K562 (cell line): ENCODE data around the gene KLHDC7B. TPM values are rescaled to one million over a fixed set of nuclear protein-coding genes. Genes with fewer than 3 reads are reported as not detected.

Source experiments
- BRD4 ChIP-seq: fragments of 200-600 bp; sonication (generic); IDR thresholded peaks from 2 replicates; pipeline ENCODE4 v1.6.1; 2017; ENCODE audit warnings: inconsistent platforms
- CCNT2 ChIP-seq: IDR thresholded peaks from 2 replicates; pipeline ENCODE4 v1.6.1; 2011; ENCODE audit warnings: borderline replicate concordance, low read depth, mild to moderate bottlenecking, moderate library complexity, mixed read lengths, low read length; ENCODE audit not compliant: insufficient read length; ENCODE audit errors: extremely low read depth
- EHMT2 ChIP-seq: fragments of 450-650 bp; IDR thresholded peaks from 2 replicates; pipeline ENCODE4 v1.6.1; 2018; ENCODE audit warnings: antibody characterized with exemption
- ERF ChIP-seq: fragments of 450-650 bp; formaldehyde crosslinking; IDR thresholded peaks from 2 replicates; pipeline ENCODE4 v1.4.0; 2020; ENCODE audit warnings: mild to moderate bottlenecking, mixed read lengths
- HDAC1 ChIP-seq, 2 experiments: fragments of 450-650 bp; IDR thresholded peaks; 2 replicates each; pipeline ENCODE4 v1.6.1; 2016 to 2017; ENCODE audit warnings: inconsistent platforms in 1 of 2, mild to moderate bottlenecking in 1 of 2, moderate library complexity in 1 of 2
- HNRNPK ChIP-seq: fragments of 200-400 bp; formaldehyde crosslinking; IDR thresholded peaks from one replicate; pipeline ENCODE4 v1.6.1; 2018; ENCODE audit warnings: mild to moderate bottlenecking, low read depth, low read length; ENCODE audit not compliant: poor library complexity, severe bottlenecking
- KAT7 ChIP-seq: sonication (generic); formaldehyde crosslinking; IDR thresholded peaks from 2 replicates; pipeline ENCODE4 v1.8.0; 2022; ENCODE audit warnings: missing genetic modification reagents, mild to moderate bottlenecking, borderline replicate concordance
- MTF1 ChIP-seq: fragments of 250-450 bp; sonication (Bioruptor Pico); IDR thresholded peaks from 2 replicates; pipeline ENCODE4 v1.9.0; 2021; ENCODE audit warnings: moderate library complexity, mild to moderate bottlenecking, inconsistent platforms, borderline replicate concordance
- NEUROD1 ChIP-seq: fragments of 150-350 bp; IDR thresholded peaks from 2 replicates; pipeline ENCODE4 v1.6.1; 2014; ENCODE audit warnings: borderline replicate concordance, low read length, low read depth; ENCODE audit not compliant: partially characterized antibody
- PHB2 ChIP-seq: fragments of 450-650 bp; IDR thresholded peaks from 2 replicates; pipeline ENCODE4 v1.6.1; 2017; ENCODE audit warnings: low read depth
- RBM39 ChIP-seq: fragments of 200-400 bp; formaldehyde crosslinking; optimal IDR thresholded peaks from 2 replicates; pipeline ENCODE3; 2018; ENCODE audit warnings: low read depth, low read length
- RFX7 ChIP-seq: fragments of 250-450 bp; sonication (Bioruptor Pico); IDR thresholded peaks from 2 replicates; pipeline ENCODE4 v1.5.1; 2021; ENCODE audit warnings: mild to moderate bottlenecking
- SAFB2 ChIP-seq: fragments of 200-400 bp; formaldehyde crosslinking; IDR thresholded peaks from 2 replicates; pipeline ENCODE4 v1.6.1; 2018; ENCODE audit warnings: borderline replicate concordance, low read length, low read depth, moderate library complexity; ENCODE audit not compliant: severe bottlenecking
- SIN3B ChIP-seq: fragments of 450-650 bp; IDR thresholded peaks from 2 replicates; pipeline ENCODE4 v1.6.1; 2017; ENCODE audit warnings: low read depth, mild to moderate bottlenecking, moderate library complexity
- TAF1 ChIP-seq: IDR thresholded peaks from 2 replicates; pipeline ENCODE4 v1.6.1; 2011; ENCODE audit warnings: mild to moderate bottlenecking, low read length, moderate library complexity; ENCODE audit not compliant: insufficient read depth, control insufficient read depth, severe bottlenecking; ENCODE audit errors: extremely low read depth
- TEAD1 ChIP-seq, 2 experiments: fragments of 450-650 bp in 1 of 2; sonication (generic) in 1 of 2; formaldehyde crosslinking; IDR thresholded peaks; 2 replicates each; pipeline versions ENCODE4 v1.4.0 to v1.8.0; 2020 to 2022; ENCODE audit warnings: mild to moderate bottlenecking in 2 of 2, missing genetic modification reagents in 1 of 2
- U2AF1 ChIP-seq: fragments of 200-400 bp; formaldehyde crosslinking; optimal IDR thresholded peaks from 2 replicates; pipeline ENCODE3; 2017; ENCODE audit warnings: mild to moderate bottlenecking, low read depth, low read length, moderate library complexity
- ZFP36 ChIP-seq: fragments of 150-350 bp; IDR thresholded peaks from 2 replicates; pipeline ENCODE4 v1.6.1; 2018; ENCODE audit warnings: low read length, low read depth; ENCODE audit not compliant: partially characterized antibody
- ZNF12 ChIP-seq: sonication (generic); formaldehyde crosslinking; IDR thresholded peaks from 2 replicates; pipeline ENCODE4 v1.4.0; 2020; ENCODE audit warnings: mild to moderate bottlenecking, missing genetic modification reagents
- ZNF23 ChIP-seq: fragments of 250-450 bp; sonication (Bioruptor Pico); IDR thresholded peaks from 2 replicates; pipeline ENCODE4 v1.4.0; 2020; ENCODE audit warnings: mild to moderate bottlenecking
- ZNF324 ChIP-seq: fragments of 250-450 bp; sonication (Bioruptor Pico); IDR thresholded peaks from 2 replicates; pipeline ENCODE4 v1.4.0; 2020; ENCODE audit warnings: mild to moderate bottlenecking
- ZNF561 ChIP-seq: fragments of 450-650 bp; formaldehyde crosslinking; conservative IDR thresholded peaks from 2 replicates; pipeline ENCODE4 v1.4.0; 2020; ENCODE audit warnings: mild to moderate bottlenecking, moderate library complexity
- ZNF584 ChIP-seq: fragments of 200-800 bp; sonication (Bioruptor generic); IDR thresholded peaks from 2 replicates; pipeline ENCODE4 v1.6.1; 2016; ENCODE audit warnings: low read depth, mild to moderate bottlenecking, missing genetic modification characterization, missing compliant biosample characterization
- polyA plus RNA-seq, 8 experiments: library from polyadenylated mRNA; depleted of rRNA in 4 of 8; stranded (reverse) in 5 of 8; unstranded in 3 of 8; fragments of >200 nt; fragmentation: Nextera tagmentation in 2 of 8; fragmentation: Illumina TruSeq in 1 of 8; extraction: Ambion mirVana in 2 of 8; extraction: Trizol in 1 of 8; gene quantifications; 2 replicates each; pipeline versions ENCODE4 v1.2.1 to v1.2.3, GENCODE V29; 2011 to 2014; ENCODE audit warnings: inconsistent platforms in 1 of 8, missing spikeins in 1 of 8
- total RNA-seq, 7 experiments: library from RNA; depleted of rRNA in 6 of 7; stranded (reverse); fragments of >200 nt in 6 of 7; fragmentation: Illumina TruSeq in 2 of 7; extraction: Trizol in 2 of 7; gene quantifications; 2 replicates each; pipeline versions ENCODE4 v1.2.1 to v1.2.3, GENCODE V29; 2011 to 2021; ENCODE audit warnings: low replicate concordance in 1 of 7
- TF ChIP-seq, protein P1 (sequence below): fragments of 450-650 bp; IDR thresholded peaks from 2 replicates; pipeline ENCODE4 v1.6.1; 2016; ENCODE audit warnings: mild to moderate bottlenecking
- TF ChIP-seq, protein P2 (sequence below): fragments of 450-650 bp; IDR thresholded peaks from 2 replicates; pipeline ENCODE4 v1.6.1; 2018; ENCODE audit warnings: mild to moderate bottlenecking, low read depth; ENCODE audit not compliant: partially characterized antibody

KLHDC7B gene
- total and polyA plus RNA-seq, 9 of the 15 experiments (the other 6 are each of a cell fraction or from before 2014, with no cell fraction given), result 0.04 to 0.22 (median 0.05) TPM; not detected in 4

DNA sequence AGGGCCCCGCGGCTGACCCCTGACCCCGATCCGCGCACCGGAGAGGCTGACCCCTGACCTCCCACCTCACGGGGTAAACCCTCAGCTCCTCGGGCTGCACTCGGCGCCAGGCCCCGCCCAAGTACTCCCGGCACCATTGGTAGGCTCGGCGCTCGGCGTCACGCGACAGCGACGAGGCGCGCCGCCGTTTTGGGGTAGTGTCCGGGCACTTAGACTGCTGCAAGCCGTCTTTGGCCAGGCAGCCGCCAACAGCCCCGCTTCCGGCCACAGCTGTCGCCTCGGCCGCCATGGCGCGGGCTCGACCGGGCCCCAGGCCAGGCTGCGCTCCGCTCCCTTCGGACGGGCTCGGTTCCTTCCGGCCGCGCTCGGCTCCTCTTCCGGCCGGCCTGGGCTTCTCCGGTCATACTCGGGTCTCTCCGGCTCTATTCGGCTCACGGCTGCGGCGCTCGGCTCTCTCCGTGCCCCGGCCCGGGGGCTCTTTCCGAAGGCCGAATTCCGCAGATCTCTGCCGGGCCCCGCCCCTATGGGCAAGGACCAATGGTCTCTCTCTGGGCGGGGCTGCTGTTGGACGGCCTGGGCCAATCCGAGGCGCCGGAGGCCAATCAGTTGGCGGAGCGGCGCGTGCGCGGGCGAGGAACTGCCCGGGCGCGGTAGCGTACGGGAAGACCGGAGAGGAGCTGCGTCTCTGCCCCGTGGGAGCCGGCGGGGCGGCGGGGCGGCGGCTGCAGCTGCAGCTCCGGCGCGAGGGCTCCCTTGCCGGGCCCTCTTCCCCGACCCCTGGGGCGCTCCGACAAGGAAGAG, 37.0 kb downstream of the KLHDC7B start, which contains the start of gene CHKB (continued):
- TF ChIP-seq, protein P1, sequence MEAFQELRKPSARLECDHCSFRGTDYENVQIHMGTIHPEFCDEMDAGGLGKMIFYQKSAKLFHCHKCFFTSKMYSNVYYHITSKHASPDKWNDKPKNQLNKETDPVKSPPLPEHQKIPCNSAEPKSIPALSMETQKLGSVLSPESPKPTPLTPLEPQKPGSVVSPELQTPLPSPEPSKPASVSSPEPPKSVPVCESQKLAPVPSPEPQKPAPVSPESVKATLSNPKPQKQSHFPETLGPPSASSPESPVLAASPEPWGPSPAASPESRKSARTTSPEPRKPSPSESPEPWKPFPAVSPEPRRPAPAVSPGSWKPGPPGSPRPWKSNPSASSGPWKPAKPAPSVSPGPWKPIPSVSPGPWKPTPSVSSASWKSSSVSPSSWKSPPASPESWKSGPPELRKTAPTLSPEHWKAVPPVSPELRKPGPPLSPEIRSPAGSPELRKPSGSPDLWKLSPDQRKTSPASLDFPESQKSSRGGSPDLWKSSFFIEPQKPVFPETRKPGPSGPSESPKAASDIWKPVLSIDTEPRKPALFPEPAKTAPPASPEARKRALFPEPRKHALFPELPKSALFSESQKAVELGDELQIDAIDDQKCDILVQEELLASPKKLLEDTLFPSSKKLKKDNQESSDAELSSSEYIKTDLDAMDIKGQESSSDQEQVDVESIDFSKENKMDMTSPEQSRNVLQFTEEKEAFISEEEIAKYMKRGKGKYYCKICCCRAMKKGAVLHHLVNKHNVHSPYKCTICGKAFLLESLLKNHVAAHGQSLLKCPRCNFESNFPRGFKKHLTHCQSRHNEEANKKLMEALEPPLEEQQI, result no peak
- TF ChIP-seq ERF (CRISPR knock-in tag) (0 out of 2 replicates have a peak, but pooled peaks have one; percentile 59), EHMT2 (no peak), ZNF561 (no peak), ZNF23 (CRISPR knock-in tag) (no peak), RBM39 (no peak), TAF1 (peak; percentile 27), U2AF1 (peak; percentile 29), BRD4 (no peak), MTF1 (CRISPR knock-in tag) (no peak), ZNF12 (CRISPR knock-in tag) (no peak), NEUROD1 (no peak), ZNF324 (CRISPR knock-in tag) (no peak), ZNF584 (CRISPR knock-in tag) (no peak), PHB2 (no peak), KAT7 (CRISPR knock-in tag) (no peak), SAFB2 (no peak), HDAC1 (IDR thresholded peaks at IDR 0.05) (no peak), ZFP36 (no peak), TEAD1 (CRISPR knock-in tag; IDR thresholded peaks at IDR 0.05) (peak in 1 of 2 experiments; percentile 73; a peak in 2 of 4 replicates), RFX7 (CRISPR knock-in tag) (no peak), SIN3B (peak; percentile 78; the same call in 1 of the 2 replicates), CCNT2 (peak; percentile 22), HNRNPK (peak; percentile 20)
- TF ChIP-seq, protein P2, sequence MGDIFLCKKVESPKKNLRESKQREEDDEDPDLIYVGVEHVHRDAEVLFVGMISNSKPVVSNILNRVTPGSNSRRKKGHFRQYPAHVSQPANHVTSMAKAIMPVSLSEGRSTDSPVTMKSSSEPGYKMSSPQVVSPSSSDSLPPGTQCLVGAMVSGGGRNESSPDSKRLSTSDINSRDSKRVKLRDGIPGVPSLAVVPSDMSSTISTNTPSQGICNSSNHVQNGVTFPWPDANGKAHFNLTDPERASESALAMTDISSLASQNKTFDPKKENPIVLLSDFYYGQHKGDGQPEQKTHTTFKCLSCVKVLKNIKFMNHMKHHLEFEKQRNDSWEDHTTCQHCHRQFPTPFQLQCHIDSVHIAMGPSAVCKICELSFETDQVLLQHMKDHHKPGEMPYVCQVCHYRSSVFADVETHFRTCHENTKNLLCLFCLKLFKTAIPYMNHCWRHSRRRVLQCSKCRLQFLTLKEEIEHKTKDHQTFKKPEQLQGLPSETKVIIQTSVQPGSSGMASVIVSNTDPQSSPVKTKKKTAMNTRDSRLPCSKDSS, result no peak
